GM18873 (cell line): Measurements from ENCODE around the gene CCDC69.
A peak's percentile ranks its signal among the peaks of the same experiment; 100 is the strongest.

Experiments
- ATAC-seq: cut with Tn5 transposase; IDR thresholded peaks from one replicate; pipeline ENCODE4 v1.9.1; 2021; ENCODE audit warnings: mild to moderate bottlenecking, moderate library complexity, moderate number of reproducible peaks; ENCODE audit not compliant: unreplicated experiment, low FRiP score

The CCDC69 gene

DNA sequence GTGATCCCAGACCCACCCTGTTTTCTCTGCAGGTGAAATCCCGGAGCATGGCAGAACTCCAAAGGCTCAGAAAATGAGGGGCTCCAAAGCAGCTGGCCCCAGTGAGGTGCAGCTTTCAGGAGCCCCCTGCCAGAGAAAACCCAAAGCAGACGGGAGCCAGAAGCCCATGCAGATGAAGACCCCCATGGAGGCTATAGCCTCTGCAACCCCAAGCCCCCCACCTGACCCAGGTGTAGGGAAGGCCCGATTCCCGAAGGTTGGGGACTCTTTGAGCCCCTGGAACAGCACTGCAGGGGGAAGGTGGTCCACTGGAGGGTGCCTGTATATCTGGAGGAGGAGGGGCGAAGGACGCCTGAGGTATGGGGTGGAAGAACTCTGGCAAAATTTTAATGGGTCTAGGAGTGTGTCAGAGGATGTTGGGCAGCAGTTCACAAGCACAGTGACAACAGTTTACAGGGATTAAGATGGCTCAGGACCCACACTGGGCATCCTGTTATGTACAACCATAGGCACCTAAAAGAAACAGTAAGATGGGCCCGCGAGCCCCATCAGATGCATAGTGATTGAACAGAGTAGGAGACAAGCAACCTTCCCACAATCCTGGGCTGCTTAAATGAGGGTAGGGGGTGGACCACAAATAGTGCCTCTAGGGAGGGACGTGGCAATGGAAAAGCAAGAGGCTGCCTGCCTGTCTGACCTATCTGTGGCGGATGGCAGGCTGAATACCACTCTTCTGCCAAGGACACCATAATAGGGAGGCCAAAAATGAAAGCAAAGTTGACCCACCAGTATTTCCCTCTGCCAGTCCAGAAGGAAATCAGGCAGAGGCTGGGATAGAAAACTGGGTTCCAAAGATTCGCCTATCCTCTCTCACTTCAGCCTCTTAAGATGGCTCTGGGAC lies 49.9 kb downstream of the CCDC69 start:
- no peak for ATAC-seq

GRCh38 chr5:151171529-151171928 lies 52.4 kb downstream of the CCDC69 start:
- no peak for ATAC-seq

DNA sequence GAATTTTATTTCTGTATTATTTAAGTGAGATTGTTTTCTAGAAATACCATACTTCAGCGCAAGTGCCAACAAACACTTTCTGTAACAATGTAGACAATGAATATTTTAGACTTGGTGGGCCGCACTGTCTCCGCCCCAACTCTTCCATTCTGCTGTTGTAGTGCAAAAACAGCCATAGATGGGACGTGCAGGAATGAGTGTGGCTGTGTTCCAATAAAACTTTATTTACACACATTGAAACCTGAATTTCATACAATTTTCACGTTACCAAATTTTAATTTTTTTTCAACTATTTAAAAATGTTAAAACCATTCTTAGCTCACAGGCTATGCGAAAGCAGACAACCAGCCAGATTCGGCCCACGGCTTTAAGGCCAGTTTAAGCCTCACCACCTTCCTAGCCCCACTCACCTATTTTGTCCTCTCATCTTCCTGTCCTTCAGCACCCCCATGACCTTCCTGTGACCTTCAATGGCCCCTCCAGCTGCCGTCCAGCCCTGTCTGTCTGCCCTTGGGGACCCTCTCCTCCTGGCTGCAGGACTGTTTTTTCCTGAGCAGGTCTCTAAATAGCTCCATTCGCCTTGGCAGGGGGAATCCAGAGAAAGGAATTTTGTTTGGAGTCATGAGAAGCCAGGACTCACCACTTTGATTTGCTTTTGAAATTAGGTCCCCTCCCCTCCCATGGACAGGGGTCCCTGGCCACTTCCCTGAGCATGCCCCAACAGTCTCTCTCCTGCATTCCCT lies 55.1 kb downstream of the CCDC69 start:
- ATAC-seq, result no peak

DNA sequence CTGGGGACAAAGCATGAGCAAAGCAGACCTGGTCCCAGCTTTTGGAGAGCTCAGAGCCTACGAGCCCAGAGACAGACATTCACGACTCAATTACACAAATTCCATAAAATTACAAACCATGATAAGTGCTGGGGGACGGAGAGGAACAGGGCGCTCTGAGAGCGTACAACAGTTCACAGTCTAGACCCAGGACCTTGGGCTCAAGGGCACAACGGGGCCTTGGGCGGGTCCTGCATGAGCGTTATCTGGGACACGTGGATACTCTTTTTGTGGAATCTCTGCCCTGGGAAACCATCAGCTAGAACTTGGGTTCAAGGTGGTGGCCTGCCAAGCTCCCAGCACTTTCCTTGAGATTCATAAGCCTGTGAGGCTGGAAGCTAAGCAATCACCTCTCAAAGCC lies 56.9 kb downstream of the CCDC69 start:
- no peak for ATAC-seq

DNA sequence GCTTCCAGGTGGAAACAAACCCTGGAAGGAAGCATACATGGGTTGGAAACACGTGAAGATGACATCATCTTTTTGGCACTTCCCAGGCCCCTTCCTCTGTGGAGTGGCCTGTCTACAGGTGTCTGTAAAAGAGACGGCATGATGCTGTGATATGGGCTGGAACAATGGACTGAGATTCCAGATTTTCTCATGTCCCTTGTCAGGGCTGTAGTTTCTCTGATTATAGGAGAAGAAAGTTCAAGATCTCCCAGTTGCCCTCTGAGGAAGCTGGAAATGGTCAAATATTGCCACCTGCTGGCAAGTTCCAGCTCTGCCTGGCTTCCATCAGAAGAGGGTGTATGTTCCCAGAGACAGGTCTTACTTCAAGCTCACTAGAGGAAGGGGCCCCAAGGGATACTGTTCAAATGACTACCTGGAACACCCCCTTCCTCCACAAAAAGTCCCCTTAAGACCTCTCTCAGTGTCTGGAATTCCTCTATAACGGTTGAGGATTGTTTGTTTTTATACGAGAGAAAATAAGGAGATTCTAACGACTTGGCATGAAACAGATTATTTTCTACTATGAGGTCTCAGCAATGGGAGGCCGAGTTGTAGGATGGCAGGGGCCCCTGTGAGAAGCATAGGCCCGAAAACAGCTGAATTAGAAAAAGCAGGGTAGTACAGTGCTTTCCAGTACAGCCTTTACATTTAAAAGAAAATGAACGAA lies 59.1 kb downstream of the CCDC69 start:
- peak; percentile 78 for ATAC-seq

DNA sequence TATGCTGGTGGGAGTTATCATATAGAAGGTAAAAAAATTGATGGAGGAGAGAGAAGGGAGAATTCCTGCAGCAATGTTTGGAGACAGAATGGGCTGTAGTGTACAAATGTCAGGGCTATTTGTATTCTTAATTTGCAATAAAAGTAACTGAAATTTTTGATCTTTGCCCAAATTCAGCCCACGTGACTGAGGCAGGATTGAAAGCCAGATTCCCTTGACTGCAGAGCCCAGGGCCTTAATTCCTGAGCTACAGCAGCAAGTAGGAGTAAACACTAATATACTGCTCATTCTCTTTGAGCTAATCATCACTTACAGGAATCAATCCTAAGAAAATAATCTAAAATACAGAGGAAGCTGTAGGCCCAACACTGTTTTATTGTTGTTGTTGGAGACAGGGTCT lies 61.1 kb downstream of the CCDC69 start:
- no peak for ATAC-seq

- ATAC-seq, result no peak
These were observed 64.1 kb downstream of the CCDC69 start for GRCh38 chr5:151159649-151160373.

- no peak for ATAC-seq
These were observed 65.6 kb downstream of the CCDC69 start for GRCh38 chr5:151158287-151158661.

GRCh38 chr5:151157426-151158286 lies 66.2 kb downstream of the CCDC69 start, which contains the start of gene ANXA6:
ANXA6 (minus strand) TSS chr5:151157779; CDS start chr5:151147901, 9,878 bp downstream.
- no peak for ATAC-seq

- ATAC-seq, result no peak
These were observed 67.1 kb downstream of the CCDC69 start for GRCh38 chr5:151156507-151157420.

GRCh38 chr5:151155775-151156506 lies 68.0 kb downstream of the CCDC69 start:
- no peak for ATAC-seq

GRCh38 chr5:151154931-151155774 lies 68.7 kb downstream of the CCDC69 start:
- no peak for ATAC-seq

- no peak for ATAC-seq
These were observed 70.1 kb downstream of the CCDC69 start for GRCh38 chr5:151153766-151154272.

- no peak for ATAC-seq
These were observed 70.6 kb downstream of the CCDC69 start for GRCh38 chr5:151153300-151153699.

DNA sequence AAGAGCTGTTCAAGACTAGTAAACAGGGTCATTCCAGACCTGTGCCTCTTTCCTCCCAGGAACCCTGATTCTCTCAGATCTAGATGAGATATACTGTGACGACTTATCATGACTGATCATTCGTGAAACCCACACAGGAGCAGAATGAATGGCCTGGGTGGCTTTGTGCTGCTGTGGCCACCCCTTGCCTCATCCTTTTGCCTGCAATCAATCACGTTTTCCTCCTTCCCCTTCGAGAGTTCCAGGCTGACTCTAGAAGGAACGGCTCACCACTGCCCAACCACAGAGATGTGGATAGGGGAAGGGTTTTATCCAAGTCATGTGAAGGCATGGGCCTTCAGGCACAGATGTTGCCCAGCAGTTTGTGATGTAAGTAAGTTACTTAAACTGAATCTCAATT lies 72.1 kb downstream of the CCDC69 start:
- no peak for ATAC-seq

GRCh38 chr5:151151263-151151660 lies 72.6 kb downstream of the CCDC69 start:
- no peak for ATAC-seq
